ENCODE measurements around the gene GLYAT.
"Not testable (repeated sequence)": the region's sequence is repeated elsewhere in the genome, so short reads cannot be mapped to it uniquely, and the experiment has no call there.

The GLYAT gene

DNA sequence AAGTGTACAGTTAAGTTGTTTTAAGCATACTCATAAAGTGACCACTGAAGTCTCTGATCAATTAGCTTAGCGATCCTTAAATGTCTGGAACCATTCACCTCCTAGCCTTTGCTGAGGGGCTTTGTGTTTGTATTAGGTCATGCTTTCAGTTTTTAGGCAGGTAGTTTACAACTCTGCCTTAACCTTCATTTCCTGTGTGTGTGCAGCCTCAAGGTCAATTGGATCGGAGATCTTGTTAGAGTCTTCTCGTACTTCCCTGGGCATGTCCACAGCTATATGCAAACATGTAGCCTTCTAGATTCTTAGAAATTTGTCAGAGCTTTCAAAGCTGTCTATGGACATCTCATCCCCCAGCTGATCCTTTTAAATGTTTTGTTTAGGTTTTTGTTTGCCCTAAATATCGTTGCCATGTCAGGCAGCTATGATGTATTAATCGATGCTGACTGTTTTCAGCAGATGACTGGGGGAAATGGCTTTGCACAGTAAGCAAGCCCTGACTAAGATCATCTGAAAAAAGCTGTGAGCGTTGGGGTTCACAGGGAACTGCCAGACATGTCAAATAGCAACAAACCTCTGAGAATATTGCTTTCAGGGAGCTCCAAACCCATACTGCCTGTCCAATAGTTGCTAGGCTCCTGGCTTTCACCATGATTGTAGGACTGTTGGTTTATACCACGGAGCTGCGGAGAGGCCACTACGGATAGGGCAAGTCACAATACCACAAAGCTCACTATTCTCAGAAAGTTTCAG lies 45.6 kb downstream of the GLYAT start:
- Histone ChIP-seq H3K36me3 (no peaks in the 10 kb centered on the region), H3K27ac (no peak overlapping the region), H3K4me3 (ENCODE audit: low read depth, low read length) (no peak overlapping the region), H3K27me3 (ENCODE audit: insufficient read depth, low read depth, severe bottlenecking) (peaks cover 13% of the 10 kb centered on the region), H3K9me3 (ENCODE audit: severe bottlenecking) (peaks cover 2% of the 10 kb centered on the region)
- no peak for TF ChIP-seq CTCF (IDR thresholded peaks at IDR 0.05; ENCODE audit: low read depth, low read length)
- no peak for DNase-seq

DNA sequence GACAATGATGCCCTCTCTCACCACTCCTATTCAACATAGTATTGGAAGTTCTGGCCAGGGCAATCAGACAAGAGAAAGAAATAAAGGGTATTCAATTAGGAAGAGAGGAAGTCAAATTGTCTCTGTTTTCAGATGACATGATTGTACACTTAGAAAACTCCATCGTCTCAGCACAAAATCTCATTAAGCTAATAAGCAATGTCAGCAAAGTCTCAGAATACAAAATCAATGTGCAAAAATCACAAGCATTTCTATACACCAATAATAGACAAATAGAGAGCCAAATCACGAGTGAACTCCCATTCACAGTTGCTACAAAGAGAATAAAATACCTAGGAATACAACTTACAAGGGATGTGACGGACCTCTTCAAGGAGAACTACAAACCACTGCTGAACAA lies 49.1 kb downstream of the GLYAT start:
- not testable (repeated sequence) for H3K4me3 ChIP-seq (ENCODE audit: low read depth, low read length); H3K9me3 ChIP-seq (ENCODE audit: severe bottlenecking); DNase-seq; H3K27ac ChIP-seq; H3K36me3 ChIP-seq
- H3K27me3 ChIP-seq (ENCODE audit: insufficient read depth, low read depth, severe bottlenecking) = peaks cover 23% of the 10 kb centered on the region

DNA sequence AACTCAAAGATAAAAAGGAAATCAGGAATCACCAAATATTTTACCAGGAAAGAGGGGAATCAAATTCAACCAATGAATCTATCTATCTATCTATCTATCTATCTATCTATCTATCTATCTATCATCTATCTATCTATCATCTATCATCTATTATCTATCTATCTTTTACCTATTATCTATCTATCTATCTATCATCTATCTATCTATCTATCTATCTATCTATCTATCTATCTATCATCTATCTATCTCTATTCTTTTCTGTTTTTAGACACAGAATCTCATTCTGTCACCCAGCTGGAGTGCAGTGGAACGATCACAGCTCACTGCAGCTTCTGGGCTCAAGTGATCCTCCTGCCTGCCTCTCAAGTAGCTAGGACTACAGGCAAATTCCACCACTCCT lies 54.2 kb downstream of the GLYAT start:
- not testable (repeated sequence) for H3K27ac ChIP-seq; H3K4me3 ChIP-seq (ENCODE audit: low read depth, low read length)
- peaks cover 53% of the 10 kb centered on the region for H3K27me3 ChIP-seq (ENCODE audit: insufficient read depth, low read depth, severe bottlenecking)

DNA sequence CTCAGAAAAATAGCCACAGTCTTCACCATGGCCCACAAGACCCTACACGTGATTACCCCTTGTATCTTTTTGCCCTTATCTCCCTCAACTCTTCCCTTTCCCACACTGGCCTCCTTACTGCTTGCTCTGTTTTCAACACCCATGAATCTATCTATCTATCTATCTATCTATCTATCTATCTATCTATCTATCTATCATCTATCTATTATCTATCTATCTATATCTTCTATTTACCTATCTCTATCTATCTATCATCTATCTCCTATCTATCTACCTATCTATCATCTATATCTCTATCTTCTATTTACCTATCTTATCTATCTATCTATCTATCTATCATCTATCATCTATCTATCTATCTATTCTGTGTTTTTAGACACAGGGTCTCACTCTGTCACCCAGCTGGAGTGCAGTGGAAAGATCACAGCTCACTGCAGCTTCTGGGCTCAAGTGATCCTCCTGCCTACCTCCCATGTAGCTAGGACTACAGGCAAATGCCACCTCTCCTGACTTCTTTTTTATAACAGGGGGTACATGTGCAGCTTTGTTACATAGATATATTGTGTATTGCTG lies 55.1 kb downstream of the GLYAT start:
- TF ChIP-seq CTCF (IDR thresholded peaks at IDR 0.05; ENCODE audit: low read depth, low read length) = no peak
- Histone ChIP-seq H3K9me3 (ENCODE audit: severe bottlenecking) (no peaks in the 10 kb centered on the region), H3K4me3 (ENCODE audit: low read depth, low read length) (no peak overlapping the region), H3K27ac (no peak overlapping the region), H3K36me3 (no peaks in the 10 kb centered on the region), H3K27me3 (ENCODE audit: insufficient read depth, low read depth, severe bottlenecking) (peaks cover 62% of the 10 kb centered on the region)
- no peak for DNase-seq

More for the DNA sequence above, 54.2 kb downstream of the GLYAT start:
- H3K9me3 ChIP-seq (ENCODE audit: severe bottlenecking); DNase-seq; H3K36me3 ChIP-seq: not testable (repeated sequence)

DNA sequence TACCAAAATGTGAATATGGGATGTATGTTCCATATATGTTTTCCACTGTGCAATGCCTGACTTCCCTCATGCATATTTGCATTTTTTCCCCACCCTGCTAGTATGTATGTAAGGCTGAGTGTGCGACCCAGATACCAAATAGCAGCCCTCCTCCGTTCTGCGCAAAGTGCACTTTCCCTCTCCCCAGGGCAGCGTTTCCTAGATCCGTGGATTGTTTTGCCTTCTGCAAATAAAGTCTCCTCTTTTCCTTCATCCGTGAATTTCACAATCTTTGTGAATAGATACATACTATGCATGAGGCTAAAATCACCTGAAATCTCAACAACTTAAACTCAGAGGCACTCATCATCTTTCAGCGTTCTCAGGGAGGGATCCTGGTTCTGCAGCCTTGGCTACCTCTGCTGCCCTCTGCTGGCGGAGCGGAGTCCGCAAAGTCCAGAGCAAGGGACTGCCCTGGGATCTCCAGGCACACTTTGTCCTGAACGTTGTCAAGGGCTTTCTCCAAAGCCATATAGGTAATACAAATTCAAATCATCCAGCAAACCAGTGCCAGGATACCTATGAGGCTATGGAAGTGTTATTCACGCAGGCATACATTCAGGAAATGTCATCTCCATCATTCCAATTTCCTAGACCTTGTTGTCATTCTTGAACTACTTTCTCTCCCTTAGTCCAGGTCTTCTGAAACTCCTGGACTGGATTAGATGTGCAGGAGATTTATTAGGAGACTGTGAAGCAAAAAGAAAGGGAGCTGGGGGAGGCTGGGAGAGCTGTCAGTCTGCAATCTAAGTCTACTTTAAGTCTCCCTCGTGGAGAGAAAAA lies 56.2 kb downstream of the GLYAT start:
- H3K36me3 ChIP-seq = no peaks in the 10 kb centered on the region
- H3K27me3 ChIP-seq (ENCODE audit: insufficient read depth, low read depth, severe bottlenecking) = peaks cover 67% of the 10 kb centered on the region
- no peaks in the 10 kb centered on the region for H3K9me3 ChIP-seq (ENCODE audit: severe bottlenecking)
- DNase-seq = peak; percentile 67
- no peak overlapping the region for H3K27ac ChIP-seq
- TF ChIP-seq CTCF (IDR thresholded peaks at IDR 0.05; ENCODE audit: low read depth, low read length) = peak; percentile 93
- H3K4me3 ChIP-seq (ENCODE audit: low read depth, low read length) = no peak overlapping the region

GRCh38 chr11:58674609-58675008 lies 57.1 kb downstream of the GLYAT start:
- TF ChIP-seq CTCF (IDR thresholded peaks at IDR 0.05; ENCODE audit: low read depth, low read length) = no peak
- Histone ChIP-seq H3K27ac (no peak overlapping the region), H3K4me3 (ENCODE audit: low read depth, low read length) (no peak overlapping the region), H3K36me3 (no peaks in the 10 kb centered on the region), H3K27me3 (ENCODE audit: insufficient read depth, low read depth, severe bottlenecking) (peaks cover 64% of the 10 kb centered on the region), H3K9me3 (ENCODE audit: severe bottlenecking) (no peaks in the 10 kb centered on the region)
- DNase-seq = no peak
